SH-SY5Y (cell line): ENCODE measurements around the gene IRAK2.

Experiments used
- GATA2 ChIP-seq: IDR thresholded peaks from 2 replicates; pipeline ENCODE4 v1.6.1; 2011; ENCODE audit warnings: mild to moderate bottlenecking, low read depth, low read length
- GATA3 ChIP-seq: IDR thresholded peaks from 2 replicates; pipeline ENCODE4 v1.6.1; 2011; ENCODE audit warnings: low read depth, mild to moderate bottlenecking, low read length, moderate library complexity

GRCh38 chr3:10205451-10206165, 40.9 kb downstream of the IRAK2 start:
- TF ChIP-seq GATA3 (no peak), GATA2 (no peak)
